ENCODE measurements around the gene KSR2.

GRCh38 chr12:117829108-117829507 lies 139.7 kb downstream of the KSR2 start:
- TF ChIP-seq CTCF (IDR thresholded peaks at IDR 0.05; ENCODE audit: low read depth, low read length, poor library complexity, severe bottlenecking) (no peak), EZH2phosphoT487 (IDR thresholded peaks at IDR 0.05; ENCODE audit: borderline replicate concordance, low read length) (no peak)
